22Rv1 (cell line): ENCODE data around the gene YBX2.
A peak's percentile ranks its signal among the peaks of the same experiment; 100 is the strongest.

ENCODE experiments used
- H3K27ac ChIP-seq: fragments of 450-650 bp; 2 replicates; pipeline ENCODE4 v1.5.1; 2017
- ZFX ChIP-seq: fragments of 450-650 bp; IDR thresholded peaks from 2 replicates; pipeline ENCODE4 v1.6.1; 2017; ENCODE audit warnings: antibody characterized with exemption, borderline replicate concordance
- TF ChIP-seq, protein P1 (sequence below): fragments of 450-650 bp; IDR thresholded peaks from 2 replicates; pipeline ENCODE4 v1.5.1; 2017; ENCODE audit warnings: mild to moderate bottlenecking

YBX2 gene

GRCh38 chr17:7306911-7307685 is 12.7 kb upstream of the YBX2 start, which contains the start of gene EIF5A:
TSS of gene EIF5A (plus strand) at chr17:7307628. CDS start at chr17:7309636, 2,008 bp downstream.
- H3K27ac ChIP-seq = peak within 1 kb of the TSS; percentile 99
- TF ChIP-seq ZFX = no peak
- TF ChIP-seq, protein P1, sequence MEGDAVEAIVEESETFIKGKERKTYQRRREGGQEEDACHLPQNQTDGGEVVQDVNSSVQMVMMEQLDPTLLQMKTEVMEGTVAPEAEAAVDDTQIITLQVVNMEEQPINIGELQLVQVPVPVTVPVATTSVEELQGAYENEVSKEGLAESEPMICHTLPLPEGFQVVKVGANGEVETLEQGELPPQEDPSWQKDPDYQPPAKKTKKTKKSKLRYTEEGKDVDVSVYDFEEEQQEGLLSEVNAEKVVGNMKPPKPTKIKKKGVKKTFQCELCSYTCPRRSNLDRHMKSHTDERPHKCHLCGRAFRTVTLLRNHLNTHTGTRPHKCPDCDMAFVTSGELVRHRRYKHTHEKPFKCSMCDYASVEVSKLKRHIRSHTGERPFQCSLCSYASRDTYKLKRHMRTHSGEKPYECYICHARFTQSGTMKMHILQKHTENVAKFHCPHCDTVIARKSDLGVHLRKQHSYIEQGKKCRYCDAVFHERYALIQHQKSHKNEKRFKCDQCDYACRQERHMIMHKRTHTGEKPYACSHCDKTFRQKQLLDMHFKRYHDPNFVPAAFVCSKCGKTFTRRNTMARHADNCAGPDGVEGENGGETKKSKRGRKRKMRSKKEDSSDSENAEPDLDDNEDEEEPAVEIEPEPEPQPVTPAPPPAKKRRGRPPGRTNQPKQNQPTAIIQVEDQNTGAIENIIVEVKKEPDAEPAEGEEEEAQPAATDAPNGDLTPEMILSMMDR = no peak

GRCh38 chr17:7304179-7304578 is 9.7 kb upstream of the YBX2 start:
- no peak for TF ChIP-seq ZFX
- TF ChIP-seq, protein P1 = no peak
- no peak overlapping the region for H3K27ac ChIP-seq

- no peak for TF ChIP-seq ZFX
- TF ChIP-seq, protein P1 = peak; percentile 98
- H3K27ac ChIP-seq = peak overlapping the region; percentile 100
Observed at GRCh38 chr17:7296189-7296861, 1.9 kb upstream of the YBX2 start.

GRCh38 chr17:7295230-7296180 is 1.1 kb upstream of the YBX2 start:
- TF ChIP-seq ZFX = no peak
- TF ChIP-seq, protein P1 = peak; percentile 74
- peak overlapping the region; percentile 100 for H3K27ac ChIP-seq

DNA sequence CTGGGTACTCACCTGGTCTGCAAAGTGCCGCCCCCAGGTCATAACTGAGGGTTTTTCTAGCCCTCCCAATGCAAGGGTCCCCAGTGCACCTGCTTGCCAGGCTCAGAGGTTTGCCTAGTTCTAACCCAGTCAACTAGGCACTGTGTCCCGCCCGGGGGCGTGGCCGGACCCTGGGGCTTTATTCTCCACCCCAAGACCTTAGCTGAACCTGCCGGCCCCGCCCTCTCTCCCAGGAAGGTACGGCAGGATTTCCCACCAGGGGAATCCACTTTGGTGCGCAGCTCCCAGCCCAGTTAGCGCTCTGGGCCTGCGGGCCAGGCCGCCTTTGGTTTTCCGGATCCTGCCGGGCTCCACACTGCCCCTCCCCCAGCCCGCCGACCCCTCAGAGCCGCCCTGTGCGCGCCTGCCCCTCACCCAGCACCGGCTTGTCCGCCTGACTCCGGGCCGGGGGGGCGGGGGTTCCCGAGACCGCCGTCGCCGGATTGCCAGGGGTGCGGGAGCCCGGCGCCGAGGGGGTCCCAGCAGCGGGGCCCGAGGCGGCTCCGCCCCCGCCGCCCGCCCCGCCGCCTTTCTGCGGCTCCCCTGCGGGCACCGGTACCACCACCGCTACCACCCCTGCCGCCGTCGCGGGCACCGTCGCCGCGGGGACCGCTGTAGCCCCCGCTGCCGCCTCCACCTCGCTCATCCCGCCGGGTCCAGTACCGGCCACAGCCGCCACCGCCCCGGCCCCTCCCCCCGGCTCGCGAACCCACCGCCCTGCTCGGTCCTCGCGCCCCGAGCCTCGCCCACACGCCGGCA is 424 bp downstream of the YBX2 start:
- peak overlapping the region; percentile 100 for H3K27ac ChIP-seq
- TF ChIP-seq, protein P1 = no peak
- TF ChIP-seq ZFX = no peak

DNA sequence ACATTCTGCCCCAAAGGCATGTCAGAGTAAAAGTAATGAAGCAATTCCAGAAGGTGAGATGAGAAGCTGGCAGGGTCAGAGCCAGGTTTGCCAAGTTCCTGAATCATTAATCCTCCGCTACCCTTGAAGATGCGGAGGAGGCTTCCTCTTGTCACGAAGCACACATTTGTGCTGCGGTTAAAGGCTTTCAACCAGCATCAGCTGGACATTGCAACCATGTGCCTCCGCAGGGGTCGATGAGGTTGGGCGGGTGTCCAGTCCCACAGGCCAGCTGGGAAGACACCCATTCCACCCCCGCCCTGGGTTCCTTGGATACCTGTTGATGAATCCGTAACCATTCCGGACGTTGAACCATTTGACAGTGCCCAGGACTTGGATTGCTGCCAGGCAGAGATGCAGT is 1.3 kb downstream of the YBX2 start:
- TF ChIP-seq ZFX = no peak
- TF ChIP-seq, protein P1 = no peak
- H3K27ac ChIP-seq = peak overlapping the region; percentile 100; the same call in 1 of the 2 replicates
